GM23338 (cell line): ENCODE data around the gene KRT7. TPM values are rescaled to one million over a fixed set of nuclear protein-coding genes. Genes with fewer than 3 reads are reported as not detected.

Source experiments
- ATAC-seq: fragments of 200-7000 bp; cut with Tn5 transposase; 3 replicates; pipeline ENCODE4 v1.9.1; 2020
- DNase-seq: peaks from one replicate; pipeline ENCODE4 v3.0.0-alpha.2; 2015; ENCODE audit warnings: low spot score
- H2AFZ ChIP-seq: fragments of 200-600 bp; sonication (generic); 2 replicates; pipeline ENCODE4 v1.8.0; 2016; ENCODE audit warnings: antibody characterized with exemption, mild to moderate bottlenecking, moderate library complexity
- H3F3A ChIP-seq: fragments of 200-600 bp; sonication (generic); replicated peaks from 2 replicates; pipeline ENCODE4 v1.8.0; 2017; ENCODE audit warnings: antibody characterized with exemption, mixed run types, low read depth
- H3K27ac ChIP-seq: fragments of 200-600 bp; sonication (generic); 2 replicates; pipeline ENCODE4 v1.6.1; 2016; ENCODE audit warnings: low read depth
- H3K27me3 ChIP-seq: fragments of 200-600 bp; sonication (generic); 2 replicates; pipeline ENCODE4 v1.8.0; 2016; ENCODE audit warnings: mild to moderate bottlenecking, mixed run types, moderate library complexity; ENCODE audit not compliant: insufficient read depth
- H3K36me3 ChIP-seq: fragments of 200-600 bp; sonication (generic); 2 replicates; pipeline ENCODE4 v1.8.0; 2016; ENCODE audit warnings: mild to moderate bottlenecking; ENCODE audit not compliant: insufficient read depth
- H3K4me1 ChIP-seq: fragments of 200-600 bp; sonication (generic); 2 replicates; pipeline ENCODE4 v1.8.0; 2016; ENCODE audit warnings: mild to moderate bottlenecking, moderate library complexity; ENCODE audit not compliant: insufficient read depth
- H3K4me2 ChIP-seq: fragments of 200-600 bp; sonication (generic); 2 replicates; pipeline ENCODE4 v1.7.1; 2017; ENCODE audit warnings: mixed run types
- H3K4me3 ChIP-seq: fragments of 200-600 bp; sonication (generic); 2 replicates; pipeline ENCODE4 v1.6.1; 2016; ENCODE audit warnings: mixed run types
- H3K79me2 ChIP-seq: fragments of 200-600 bp; sonication (generic); replicated peaks from 2 replicates; pipeline ENCODE4 v1.8.0; 2017; ENCODE audit warnings: mild to moderate bottlenecking; ENCODE audit not compliant: insufficient read depth
- H3K9me2 ChIP-seq: fragments of 200-600 bp; sonication (generic); 2 replicates; pipeline ENCODE4 v1.8.0; 2017; ENCODE audit not compliant: insufficient read depth
- H4K20me1 ChIP-seq: fragments of 200-600 bp; sonication (generic); replicated peaks from 2 replicates; pipeline ENCODE4 v1.8.0; 2017; ENCODE audit warnings: mild to moderate bottlenecking; ENCODE audit not compliant: insufficient read depth
- H3K27ac Mint-ChIP-seq: 2 replicates; pipeline ENCODE4 v1.8.0; 2020; ENCODE audit warnings: inconsistent platforms, mild to moderate bottlenecking, moderate library complexity, mixed read lengths
- H3K27me3 Mint-ChIP-seq: 3 replicates; pipeline ENCODE4 v1.8.0; 2022; ENCODE audit warnings: low read depth, mild to moderate bottlenecking, moderate library complexity, mixed read lengths, inconsistent platforms; ENCODE audit not compliant: insufficient read depth, poor library complexity
- H3K36me3 Mint-ChIP-seq: 3 replicates; pipeline ENCODE4 v1.8.0; 2021; ENCODE audit warnings: low read depth, mild to moderate bottlenecking, inconsistent platforms, moderate library complexity, mixed read lengths
- H3K4me1 Mint-ChIP-seq: 3 replicates; pipeline ENCODE4 v1.8.0; 2020; ENCODE audit warnings: mild to moderate bottlenecking, inconsistent platforms, mixed read lengths
- H3K4me3 Mint-ChIP-seq: 3 replicates; pipeline ENCODE4 v1.8.0; 2021; ENCODE audit warnings: moderate library complexity, mild to moderate bottlenecking, inconsistent platforms, mixed read lengths
- H3K9me3 Mint-ChIP-seq: 3 replicates; pipeline ENCODE4 v1.8.0; 2020; ENCODE audit warnings: moderate library complexity, mild to moderate bottlenecking, inconsistent platforms, mixed read lengths
- CREB1 ChIP-seq: fragments of 250-450 bp; sonication (Bioruptor Pico); IDR thresholded peaks from 2 replicates; pipeline ENCODE4 v1.5.0; 2020; ENCODE audit warnings: low read depth, mild to moderate bottlenecking, moderate library complexity
- EZH2phosphoT487 ChIP-seq: fragments of 200-600 bp; sonication (generic); IDR thresholded peaks from one replicate; pipeline ENCODE4 v1.8.1; 2018; ENCODE audit warnings: antibody characterized with exemption; ENCODE audit not compliant: unreplicated experiment
- POLR2AphosphoS5 ChIP-seq: IDR thresholded peaks from 2 replicates; pipeline ENCODE4 v1.6.1; 2016; ENCODE audit warnings: antibody characterized with exemption, low read depth
- ZNF114 ChIP-seq: fragments of 250-450 bp; sonication (Bioruptor Pico); IDR thresholded peaks from 2 replicates; pipeline ENCODE4 v1.5.0; 2020; ENCODE audit warnings: mild to moderate bottlenecking, moderate library complexity
- ZNF331 ChIP-seq: fragments of 250-450 bp; sonication (Bioruptor Pico); IDR thresholded peaks from 2 replicates; pipeline ENCODE4 v1.5.0; 2020; ENCODE audit warnings: low read depth, mild to moderate bottlenecking, moderate library complexity
- polyA plus RNA-seq: library from polyadenylated mRNA; unstranded; fragments of >200 nt; fragmentation: Nextera tagmentation; extraction: Ambion mirVana; gene quantifications from 2 replicates; pipeline ENCODE4 v1.2.1, GENCODE V29; 2016
- total RNA-seq: library from RNA; depleted of rRNA; stranded (reverse); fragments of >200 nt; shearing (Covaris generic); gene quantifications from 2 replicates; pipeline ENCODE4 v1.2.3, GENCODE V29; 2014
- TF ChIP-seq, protein P1 (sequence below): fragments of 250-450 bp; sonication (Bioruptor Pico); IDR thresholded peaks from 2 replicates; pipeline ENCODE4 v1.5.0; 2020; ENCODE audit warnings: mild to moderate bottlenecking, moderate library complexity
- TF ChIP-seq, protein P2 (sequence below): IDR thresholded peaks from 2 replicates; pipeline ENCODE4 v1.6.1; 2016; ENCODE audit warnings: antibody characterized with exemption

The KRT7 gene
- total and polyA plus RNA-seq, 2 experiments from 2014 or later, result 6.5 to 9.4 TPM

DNA sequence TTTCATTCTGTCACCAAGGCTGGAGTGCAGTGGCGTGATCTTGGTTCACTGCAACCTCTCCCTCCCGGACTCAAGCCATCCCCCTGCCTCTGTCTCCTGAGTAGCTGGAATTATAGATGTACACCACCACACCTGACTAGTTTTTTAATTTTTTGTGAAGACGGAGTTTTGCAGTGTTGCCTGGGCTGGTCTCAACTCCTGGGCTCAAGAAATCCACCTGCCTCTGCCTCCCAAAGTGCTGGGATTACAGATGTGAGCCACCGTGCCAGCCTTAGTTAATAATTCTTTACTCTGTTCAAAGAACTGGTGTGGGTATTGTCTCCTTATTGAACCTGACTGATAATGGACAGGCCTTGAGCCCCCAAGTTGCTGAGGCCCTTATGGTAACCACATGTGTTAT is 10.4 kb upstream of the KRT7 start:
- Histone ChIP-seq H3K27ac (no peak overlapping the region), H3K79me2 (no peaks in the 10 kb centered on the region), H4K20me1 (no peaks in the 10 kb centered on the region), H3K36me3 (no peaks in the 10 kb centered on the region), H3K4me3 (no peak overlapping the region), H3K4me2 (no peak overlapping the region), H2AFZ (no peak overlapping the region), H3K9me2 (no peaks in the 10 kb centered on the region), H3F3A (no peaks in the 10 kb centered on the region), H3K4me1 (no peaks in the 10 kb centered on the region), H3K27me3 (no peaks in the 10 kb centered on the region)
- Mint-ChIP-seq H3K4me3 (no peak overlapping the region), H3K36me3 (no peaks in the 10 kb centered on the region), H3K27ac (no peak overlapping the region), H3K27me3 (peaks cover 6% of the 10 kb centered on the region), H3K9me3 (no peaks in the 10 kb centered on the region; the same call in 2 of the 3 replicates), H3K4me1 (peaks cover 2% of the 10 kb centered on the region; the same call in 1 of the 3 replicates)
- TF ChIP-seq, protein P1, sequence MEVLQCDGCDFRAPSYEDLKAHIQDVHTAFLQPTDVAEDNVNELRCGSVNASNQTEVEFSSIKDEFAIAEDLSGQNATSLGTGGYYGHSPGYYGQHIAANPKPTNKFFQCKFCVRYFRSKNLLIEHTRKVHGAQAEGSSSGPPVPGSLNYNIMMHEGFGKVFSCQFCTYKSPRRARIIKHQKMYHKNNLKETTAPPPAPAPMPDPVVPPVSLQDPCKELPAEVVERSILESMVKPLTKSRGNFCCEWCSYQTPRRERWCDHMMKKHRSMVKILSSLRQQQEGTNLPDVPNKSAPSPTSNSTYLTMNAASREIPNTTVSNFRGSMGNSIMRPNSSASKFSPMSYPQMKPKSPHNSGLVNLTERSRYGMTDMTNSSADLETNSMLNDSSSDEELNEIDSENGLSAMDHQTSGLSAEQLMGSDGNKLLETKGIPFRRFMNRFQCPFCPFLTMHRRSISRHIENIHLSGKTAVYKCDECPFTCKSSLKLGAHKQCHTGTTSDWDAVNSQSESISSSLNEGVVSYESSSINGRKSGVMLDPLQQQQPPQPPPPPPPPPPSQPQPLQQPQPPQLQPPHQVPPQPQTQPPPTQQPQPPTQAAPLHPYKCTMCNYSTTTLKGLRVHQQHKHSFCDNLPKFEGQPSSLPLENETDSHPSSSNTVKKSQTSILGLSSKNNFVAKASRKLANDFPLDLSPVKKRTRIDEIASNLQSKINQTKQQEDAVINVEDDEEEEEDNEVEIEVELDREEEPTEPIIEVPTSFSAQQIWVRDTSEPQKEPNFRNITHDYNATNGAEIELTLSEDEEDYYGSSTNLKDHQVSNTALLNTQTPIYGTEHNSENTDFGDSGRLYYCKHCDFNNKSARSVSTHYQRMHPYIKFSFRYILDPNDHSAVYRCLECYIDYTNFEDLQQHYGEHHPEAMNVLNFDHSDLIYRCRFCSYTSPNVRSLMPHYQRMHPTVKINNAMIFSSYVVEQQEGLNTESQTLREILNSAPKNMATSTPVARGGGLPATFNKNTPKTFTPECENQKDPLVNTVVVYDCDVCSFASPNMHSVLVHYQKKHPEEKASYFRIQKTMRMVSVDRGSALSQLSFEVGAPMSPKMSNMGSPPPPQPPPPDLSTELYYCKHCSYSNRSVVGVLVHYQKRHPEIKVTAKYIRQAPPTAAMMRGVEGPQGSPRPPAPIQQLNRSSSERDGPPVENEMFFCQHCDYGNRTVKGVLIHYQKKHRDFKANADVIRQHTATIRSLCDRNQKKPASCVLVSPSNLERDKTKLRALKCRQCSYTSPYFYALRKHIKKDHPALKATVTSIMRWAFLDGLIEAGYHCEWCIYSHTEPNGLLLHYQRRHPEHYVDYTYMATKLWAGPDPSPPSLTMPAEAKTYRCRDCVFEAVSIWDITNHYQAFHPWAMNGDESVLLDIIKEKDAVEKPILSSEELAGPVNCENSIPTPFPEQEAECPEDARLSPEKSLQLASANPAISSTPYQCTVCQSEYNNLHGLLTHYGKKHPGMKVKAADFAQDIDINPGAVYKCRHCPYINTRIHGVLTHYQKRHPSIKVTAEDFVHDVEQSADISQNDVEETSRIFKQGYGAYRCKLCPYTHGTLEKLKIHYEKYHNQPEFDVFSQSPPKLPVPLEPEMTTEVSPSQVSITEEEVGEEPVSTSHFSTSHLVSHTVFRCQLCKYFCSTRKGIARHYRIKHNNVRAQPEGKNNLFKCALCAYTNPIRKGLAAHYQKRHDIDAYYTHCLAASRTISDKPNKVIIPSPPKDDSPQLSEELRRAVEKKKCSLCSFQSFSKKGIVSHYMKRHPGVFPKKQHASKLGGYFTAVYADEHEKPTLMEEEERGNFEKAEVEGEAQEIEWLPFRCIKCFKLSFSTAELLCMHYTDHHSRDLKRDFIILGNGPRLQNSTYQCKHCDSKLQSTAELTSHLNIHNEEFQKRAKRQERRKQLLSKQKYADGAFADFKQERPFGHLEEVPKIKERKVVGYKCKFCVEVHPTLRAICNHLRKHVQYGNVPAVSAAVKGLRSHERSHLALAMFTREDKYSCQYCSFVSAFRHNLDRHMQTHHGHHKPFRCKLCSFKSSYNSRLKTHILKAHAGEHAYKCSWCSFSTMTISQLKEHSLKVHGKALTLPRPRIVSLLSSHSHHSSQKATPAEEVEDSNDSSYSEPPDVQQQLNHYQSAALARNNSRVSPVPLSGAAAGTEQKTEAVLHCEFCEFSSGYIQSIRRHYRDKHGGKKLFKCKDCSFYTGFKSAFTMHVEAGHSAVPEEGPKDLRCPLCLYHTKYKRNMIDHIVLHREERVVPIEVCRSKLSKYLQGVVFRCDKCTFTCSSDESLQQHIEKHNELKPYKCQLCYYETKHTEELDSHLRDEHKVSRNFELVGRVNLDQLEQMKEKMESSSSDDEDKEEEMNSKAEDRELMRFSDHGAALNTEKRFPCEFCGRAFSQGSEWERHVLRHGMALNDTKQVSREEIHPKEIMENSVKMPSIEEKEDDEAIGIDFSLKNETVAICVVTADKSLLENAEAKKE (CRISPR knock-in tag), result no peak
- TF ChIP-seq CREB1 (no peak), EZH2phosphoT487 (no peak), ZNF331 (CRISPR knock-in tag) (no peak), POLR2AphosphoS5 (no peak), ZNF114 (CRISPR knock-in tag) (no peak)
- TF ChIP-seq, protein P2, sequence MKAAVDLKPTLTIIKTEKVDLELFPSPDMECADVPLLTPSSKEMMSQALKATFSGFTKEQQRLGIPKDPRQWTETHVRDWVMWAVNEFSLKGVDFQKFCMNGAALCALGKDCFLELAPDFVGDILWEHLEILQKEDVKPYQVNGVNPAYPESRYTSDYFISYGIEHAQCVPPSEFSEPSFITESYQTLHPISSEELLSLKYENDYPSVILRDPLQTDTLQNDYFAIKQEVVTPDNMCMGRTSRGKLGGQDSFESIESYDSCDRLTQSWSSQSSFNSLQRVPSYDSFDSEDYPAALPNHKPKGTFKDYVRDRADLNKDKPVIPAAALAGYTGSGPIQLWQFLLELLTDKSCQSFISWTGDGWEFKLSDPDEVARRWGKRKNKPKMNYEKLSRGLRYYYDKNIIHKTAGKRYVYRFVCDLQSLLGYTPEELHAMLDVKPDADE, result no peak
- no peak for ATAC-seq
- DNase-seq, result no peak
